ENCODE results near the gene MACROD2. TPM values are rescaled to one million over a fixed set of nuclear protein-coding genes. Genes with fewer than 3 reads are reported as not detected.

Gene MACROD2
- total RNA-seq, 4 donors from 2014 or later, result 8.7 to 17.8 (median 10.8) TPM

DNA sequence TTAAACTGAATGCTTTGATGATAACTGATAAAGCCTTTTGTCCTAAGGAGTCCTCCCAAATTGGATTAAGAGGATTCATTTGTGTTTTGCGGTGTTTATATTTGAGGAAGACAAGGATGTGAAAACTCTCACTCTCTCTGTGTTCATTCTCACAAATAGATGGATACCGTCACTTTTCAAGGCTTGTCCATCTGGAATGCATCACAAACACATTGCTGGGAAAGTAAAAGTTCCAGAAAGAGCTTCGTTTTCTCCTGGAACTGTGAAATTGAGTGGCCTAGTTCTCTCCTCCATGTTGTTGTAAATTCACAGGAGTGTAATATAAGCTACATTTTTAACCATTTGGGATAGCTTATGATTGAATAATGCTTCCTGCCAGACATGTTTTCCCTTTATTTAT lies 923.7 kb downstream of the MACROD2 start:
- peaks cover 0 to 5% of the 10 kb centered on the region in 2 donors for H3K4me1 ChIP-seq
- intact Hi-C loops (cut with DNase I), result no loop called here
- 76 to 83% methylated on average over 3 of the region's 3 CpGs for WGBS, 2 donors
- H3K9me3 ChIP-seq, result no peaks in the 10 kb centered on the region
- H3K36me3 ChIP-seq, result no peaks in the 10 kb centered on the region
- DNase-seq, result no peak
- TF ChIP-seq, protein P1, sequence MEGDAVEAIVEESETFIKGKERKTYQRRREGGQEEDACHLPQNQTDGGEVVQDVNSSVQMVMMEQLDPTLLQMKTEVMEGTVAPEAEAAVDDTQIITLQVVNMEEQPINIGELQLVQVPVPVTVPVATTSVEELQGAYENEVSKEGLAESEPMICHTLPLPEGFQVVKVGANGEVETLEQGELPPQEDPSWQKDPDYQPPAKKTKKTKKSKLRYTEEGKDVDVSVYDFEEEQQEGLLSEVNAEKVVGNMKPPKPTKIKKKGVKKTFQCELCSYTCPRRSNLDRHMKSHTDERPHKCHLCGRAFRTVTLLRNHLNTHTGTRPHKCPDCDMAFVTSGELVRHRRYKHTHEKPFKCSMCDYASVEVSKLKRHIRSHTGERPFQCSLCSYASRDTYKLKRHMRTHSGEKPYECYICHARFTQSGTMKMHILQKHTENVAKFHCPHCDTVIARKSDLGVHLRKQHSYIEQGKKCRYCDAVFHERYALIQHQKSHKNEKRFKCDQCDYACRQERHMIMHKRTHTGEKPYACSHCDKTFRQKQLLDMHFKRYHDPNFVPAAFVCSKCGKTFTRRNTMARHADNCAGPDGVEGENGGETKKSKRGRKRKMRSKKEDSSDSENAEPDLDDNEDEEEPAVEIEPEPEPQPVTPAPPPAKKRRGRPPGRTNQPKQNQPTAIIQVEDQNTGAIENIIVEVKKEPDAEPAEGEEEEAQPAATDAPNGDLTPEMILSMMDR (IDR thresholded peaks at IDR 0.05), result no peak
- no peak for TF ChIP-seq POLR2A (IDR thresholded peaks at IDR 0.05)
- H3K4me3 ChIP-seq (replicated peaks in 1 of 3), result no peak overlapping the region
- H3K27ac ChIP-seq, result no peak overlapping the region
- no peaks in the 10 kb centered on the region for H3K27me3 ChIP-seq

DNA sequence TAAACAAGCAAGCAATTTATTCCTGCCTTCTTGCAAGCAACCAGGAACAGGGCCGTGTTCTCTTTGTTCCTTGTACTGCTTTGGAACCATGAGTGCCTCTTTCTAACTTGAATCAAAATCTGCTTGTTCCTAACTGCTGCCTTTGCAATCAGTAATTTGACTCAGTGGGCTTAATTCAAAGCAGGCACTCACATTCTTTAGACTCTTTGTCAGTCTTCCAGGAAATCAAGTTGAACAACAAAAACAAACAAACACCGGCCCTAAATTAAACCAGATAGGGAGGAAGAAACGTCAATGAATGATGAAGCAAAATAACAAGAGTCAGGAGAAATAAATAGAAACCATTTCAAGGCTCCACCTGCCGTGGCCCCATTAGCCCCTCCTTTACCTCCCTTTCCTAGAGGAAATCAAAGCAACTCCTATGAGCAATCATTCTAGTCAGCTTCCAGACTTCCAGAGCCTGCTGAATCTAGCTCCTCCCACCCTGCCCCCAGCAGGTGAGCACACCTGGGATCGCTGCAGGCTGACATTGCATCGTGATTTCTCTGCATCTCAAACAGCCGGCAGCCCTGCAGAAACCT lies 924.3 kb downstream of the MACROD2 start:
- DNase-seq, result peak; percentile 54 to 61
- H3K27ac ChIP-seq, result no peak overlapping the region
- intact Hi-C loops (cut with DNase I), result no loop called here
- TF ChIP-seq, protein P1 (IDR thresholded peaks at IDR 0.05), result peak in 1 of 6 experiments; percentile 10
- TF ChIP-seq POLR2A (IDR thresholded peaks at IDR 0.05), result no peak
- 11 to 16% methylated on average over 7 of the region's 7 CpGs for WGBS, 2 donors
- peaks cover 0 to 5% of the 10 kb centered on the region in 2 donors for H3K4me1 ChIP-seq
- H3K4me3 ChIP-seq (replicated peaks in 1 of 3), result no peak overlapping the region
- no peaks in the 10 kb centered on the region for H3K9me3 ChIP-seq
- no peaks in the 10 kb centered on the region for H3K36me3 ChIP-seq
- H3K27me3 ChIP-seq, result no peaks in the 10 kb centered on the region

DNA sequence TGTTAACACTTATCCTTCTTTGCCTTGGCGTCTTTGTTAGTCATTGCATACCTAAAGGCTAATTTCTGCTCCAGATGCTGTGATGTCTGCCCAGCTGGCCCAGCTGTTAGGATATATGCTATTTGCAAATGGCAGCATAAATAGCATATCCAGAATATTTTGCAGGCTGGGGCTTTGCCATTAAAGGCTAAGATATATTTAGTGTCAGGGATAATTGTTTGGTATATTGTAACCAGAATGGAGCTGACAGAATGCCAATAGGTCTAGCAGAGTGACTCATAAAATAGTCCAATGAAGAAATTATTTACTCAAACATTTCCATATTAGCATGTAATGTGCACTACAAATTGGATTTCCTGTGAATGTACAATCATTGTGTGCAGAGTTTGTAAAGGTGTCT lies 926.2 kb downstream of the MACROD2 start:
- H3K4me3 ChIP-seq (replicated peaks in 1 of 3), result no peak overlapping the region
- no peaks in the 10 kb centered on the region for H3K27me3 ChIP-seq
- peaks cover 0 to 5% of the 10 kb centered on the region in 2 donors for H3K4me1 ChIP-seq
- H3K9me3 ChIP-seq, result no peaks in the 10 kb centered on the region
- intact Hi-C loops (cut with DNase I), result no loop called here
- no peak for DNase-seq
- H3K36me3 ChIP-seq, result no peaks in the 10 kb centered on the region
- TF ChIP-seq, protein P1 (IDR thresholded peaks at IDR 0.05), result no peak
- TF ChIP-seq POLR2A (IDR thresholded peaks at IDR 0.05), result no peak
- H3K27ac ChIP-seq, result no peak overlapping the region
- 94% methylated on average over 1 of the region's 1 CpG for WGBS, 2 donors

DNA sequence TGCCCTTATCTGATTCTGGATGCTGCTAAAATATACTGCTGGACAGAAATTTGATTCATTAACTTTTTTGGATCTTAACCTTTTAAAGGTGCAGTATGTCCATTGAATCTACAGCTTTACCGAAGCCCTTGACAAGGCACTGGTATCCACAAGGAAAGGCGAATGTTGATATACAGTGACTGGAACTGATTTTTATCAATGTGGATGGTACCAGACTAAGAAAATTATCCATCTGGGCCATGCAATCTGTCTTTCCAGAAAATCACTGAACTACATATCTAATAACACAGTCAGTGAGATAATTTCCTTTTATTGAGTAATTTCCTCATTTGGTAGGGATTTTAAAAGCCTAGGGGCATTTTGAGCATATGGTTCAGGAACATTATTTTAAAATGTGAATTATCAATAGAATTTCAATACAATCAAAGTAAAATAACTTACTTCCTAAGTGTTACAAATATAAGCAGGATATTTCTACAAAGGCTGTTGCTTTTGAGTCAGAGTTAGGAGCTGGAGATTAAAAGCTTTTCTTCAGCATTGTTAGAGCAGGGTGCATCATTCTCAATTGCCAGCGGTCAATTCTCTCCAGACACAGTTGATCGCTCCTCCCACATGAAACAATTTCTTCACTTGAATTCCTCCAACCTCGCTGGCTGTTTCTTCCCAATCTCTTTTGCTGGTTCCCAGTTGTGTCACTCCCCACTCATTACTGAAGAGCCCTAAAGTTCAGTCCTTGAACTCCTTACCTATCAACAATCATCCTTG lies 927.4 kb downstream of the MACROD2 start:
- Histone ChIP-seq H3K9me3 (no peaks in the 10 kb centered on the region), H3K4me1 (peaks cover 0 to 5% of the 10 kb centered on the region in 2 donors), H3K36me3 (no peaks in the 10 kb centered on the region), H3K27me3 (no peaks in the 10 kb centered on the region), H3K27ac (no peak overlapping the region), H3K4me3 (replicated peaks in 1 of 3) (no peak overlapping the region)
- 63 to 73% methylated on average over 5 of the region's 5 CpGs for whole genome bisulfite sequencing, 2 donors
- no peak for DNase-seq
- TF ChIP-seq POLR2A (IDR thresholded peaks at IDR 0.05), result no peak
- TF ChIP-seq, protein P1 (IDR thresholded peaks at IDR 0.05), result no peak
- intact Hi-C loops (cut with DNase I), result no loop called here

DNA sequence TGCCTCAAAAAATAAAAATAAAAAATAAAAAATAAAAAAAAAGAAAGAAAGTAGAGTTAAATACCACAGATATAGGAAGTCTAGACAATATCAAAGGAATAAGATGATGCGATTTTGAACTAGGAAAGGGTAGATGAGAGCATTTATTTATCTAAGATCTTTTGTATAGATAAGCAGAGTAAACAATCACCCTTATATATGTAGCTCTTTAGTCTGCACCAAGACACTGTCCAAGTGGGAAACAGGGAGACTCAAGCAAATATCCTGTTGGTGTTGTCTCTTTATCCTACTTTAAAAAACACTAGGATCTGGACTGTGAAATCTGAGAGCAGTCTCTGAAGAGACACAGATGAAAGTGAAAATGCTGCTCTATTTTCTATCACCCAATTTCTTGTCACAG lies 929.1 kb downstream of the MACROD2 start:
- WGBS, 2 donors, result 83 to 86% methylated on average over 1 of the region's 1 CpG
- Histone ChIP-seq H3K36me3 (no peaks in the 10 kb centered on the region), H3K9me3 (no peaks in the 10 kb centered on the region), H3K27ac (no peak overlapping the region), H3K4me3 (replicated peaks in 1 of 3) (no peak overlapping the region), H3K27me3 (no peaks in the 10 kb centered on the region), H3K4me1 (peaks cover 0 to under 1% of the 10 kb centered on the region in 2 donors)
- DNase-seq, result no peak
- intact Hi-C loops (cut with DNase I), result no loop called here
- TF ChIP-seq POLR2A (IDR thresholded peaks at IDR 0.05), result no peak
- TF ChIP-seq, protein P1 (IDR thresholded peaks at IDR 0.05), result no peak
